HG03565 (cell line): Measurements from ENCODE around the gene CLEC6A.
"Not testable (repeated sequence)": the region's sequence is repeated elsewhere in the genome, so short reads cannot be mapped to it uniquely, and the experiment has no call there.

Experiments
- ATAC-seq: cut with Tn5 transposase; IDR thresholded peaks from one replicate; pipeline ENCODE4 v1.9.1; 2021; ENCODE audit warnings: mild to moderate bottlenecking, moderate library complexity; ENCODE audit not compliant: unreplicated experiment

The CLEC6A gene

DNA sequence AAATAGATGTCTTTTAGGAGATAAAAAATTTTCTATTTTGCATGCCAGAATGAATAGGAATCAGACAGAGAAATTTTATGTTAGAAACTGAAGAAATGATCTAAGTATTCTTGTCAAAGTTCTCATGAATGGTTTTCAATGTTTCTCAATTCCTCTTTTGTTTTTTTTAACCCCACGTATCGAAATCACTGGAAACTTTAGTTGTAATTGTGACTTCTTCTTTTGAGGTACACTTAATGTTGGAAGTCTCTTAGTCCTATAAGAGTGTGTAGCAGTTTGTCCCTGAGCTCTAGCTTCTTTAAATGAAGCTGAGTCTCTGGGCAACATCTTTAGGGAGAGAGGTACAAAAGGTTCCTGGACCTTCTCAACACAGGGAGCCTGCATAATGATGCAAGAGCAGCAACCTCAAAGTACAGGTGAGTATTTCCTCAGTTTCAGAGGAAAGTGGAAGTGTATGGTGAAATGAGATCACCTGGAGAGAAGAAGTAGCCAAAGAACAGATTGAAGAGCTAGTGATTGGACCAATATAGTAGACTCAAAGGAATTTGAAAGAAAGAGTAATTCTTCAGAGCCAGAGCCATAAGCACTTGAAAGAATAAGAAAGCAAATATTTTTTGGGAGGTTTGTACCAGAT is at the start of gene CLEC6A:
Gene CLEC6A (plus strand): TSS at position 236 of the 634 bp plus-strand sequence. CDS start 150 bp downstream, at position 386.
- ATAC-seq = no peak

DNA sequence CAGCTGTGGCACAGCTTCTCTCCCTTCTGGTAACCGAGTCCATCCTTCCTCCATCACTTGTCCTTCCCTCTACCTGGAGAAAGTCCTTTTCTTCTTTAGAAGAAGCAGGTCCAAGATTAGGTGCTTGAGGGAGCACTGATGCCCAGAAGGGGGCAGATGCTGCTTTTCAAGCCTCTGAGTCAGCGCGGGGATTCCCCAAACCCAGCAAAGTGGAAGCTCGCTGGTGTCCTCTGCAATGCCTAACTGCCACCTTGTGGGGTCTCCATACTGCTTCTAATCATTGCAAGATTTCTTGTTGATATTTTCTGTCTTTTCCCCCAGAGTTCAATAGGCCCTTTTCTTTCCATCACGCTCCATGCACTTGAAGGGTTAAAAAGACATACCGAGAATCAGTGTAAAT is 36.2 kb upstream of the CLEC6A start:
- ATAC-seq = not testable (repeated sequence)

DNA sequence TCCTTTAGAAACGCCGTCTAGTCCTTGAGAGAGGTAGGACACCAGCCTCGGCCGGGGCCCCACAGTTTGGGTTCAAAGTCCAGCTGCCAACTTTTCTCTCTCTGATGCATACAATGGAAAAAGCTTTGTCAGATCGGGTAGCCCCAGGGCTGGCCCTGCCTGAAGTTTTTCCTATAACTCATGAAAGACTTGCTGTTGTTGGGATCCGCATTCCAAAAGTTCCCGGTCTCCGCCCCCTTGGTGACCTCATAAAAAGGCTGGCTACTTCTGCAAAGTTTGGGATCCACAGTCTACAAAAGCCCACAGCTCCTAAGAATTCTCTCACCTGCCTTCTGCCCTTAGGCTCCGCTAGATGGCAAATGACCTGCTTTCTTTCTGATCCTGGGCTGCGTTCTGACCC is 35.3 kb upstream of the CLEC6A start:
- ATAC-seq = no peak

DNA sequence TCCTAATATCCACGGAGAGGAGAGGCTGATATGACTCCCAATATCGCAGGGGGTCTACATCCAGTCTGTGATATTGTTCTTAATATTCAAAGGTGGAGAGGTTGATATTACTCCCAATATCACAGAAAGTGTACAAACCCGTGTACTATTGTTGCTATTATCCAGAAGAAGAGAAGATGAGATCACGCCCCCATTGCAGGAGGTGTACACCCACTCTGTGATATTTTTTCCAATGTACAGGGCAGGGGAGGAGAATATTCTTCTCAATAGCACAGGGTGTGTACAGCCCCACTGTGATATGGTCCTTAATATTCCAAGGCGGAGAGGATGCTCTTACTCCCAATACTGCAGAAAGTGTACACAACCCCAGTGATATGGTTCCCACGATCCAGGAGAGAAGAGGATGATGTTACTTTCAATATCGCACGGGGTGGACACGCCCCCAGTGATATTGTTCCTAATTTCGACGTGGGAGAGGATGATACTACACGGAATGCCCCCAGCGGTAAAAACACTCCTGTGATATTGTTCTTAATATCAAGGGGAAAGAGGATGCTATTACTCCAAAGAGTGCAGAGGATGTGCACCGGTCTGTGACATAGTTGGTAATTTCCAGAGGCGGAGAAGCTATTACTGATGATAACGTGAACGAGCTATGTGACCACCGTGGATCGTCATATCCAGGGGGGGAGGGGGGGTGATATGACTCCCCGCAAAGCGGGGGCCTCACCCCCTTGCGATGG is 11.1 kb upstream of the CLEC6A start:
- ATAC-seq = not testable (repeated sequence)

DNA sequence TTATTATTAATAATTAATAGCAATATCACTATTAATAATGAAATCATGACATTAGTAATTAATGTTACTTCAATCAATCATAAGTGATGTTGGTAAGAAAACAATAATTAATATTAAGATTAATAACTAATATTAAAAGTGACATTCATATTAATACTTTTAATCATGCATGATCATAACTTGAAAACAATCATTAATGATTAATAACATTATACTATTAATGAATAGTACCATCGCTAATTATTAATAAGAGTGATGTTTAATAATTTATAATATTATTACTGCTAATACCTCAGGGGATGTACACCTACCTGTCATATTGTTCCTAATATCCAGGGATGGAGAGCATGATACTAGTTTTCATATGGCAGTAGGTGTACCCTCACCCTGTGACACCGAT is 10.0 kb upstream of the CLEC6A start:
- no peak for ATAC-seq

DNA sequence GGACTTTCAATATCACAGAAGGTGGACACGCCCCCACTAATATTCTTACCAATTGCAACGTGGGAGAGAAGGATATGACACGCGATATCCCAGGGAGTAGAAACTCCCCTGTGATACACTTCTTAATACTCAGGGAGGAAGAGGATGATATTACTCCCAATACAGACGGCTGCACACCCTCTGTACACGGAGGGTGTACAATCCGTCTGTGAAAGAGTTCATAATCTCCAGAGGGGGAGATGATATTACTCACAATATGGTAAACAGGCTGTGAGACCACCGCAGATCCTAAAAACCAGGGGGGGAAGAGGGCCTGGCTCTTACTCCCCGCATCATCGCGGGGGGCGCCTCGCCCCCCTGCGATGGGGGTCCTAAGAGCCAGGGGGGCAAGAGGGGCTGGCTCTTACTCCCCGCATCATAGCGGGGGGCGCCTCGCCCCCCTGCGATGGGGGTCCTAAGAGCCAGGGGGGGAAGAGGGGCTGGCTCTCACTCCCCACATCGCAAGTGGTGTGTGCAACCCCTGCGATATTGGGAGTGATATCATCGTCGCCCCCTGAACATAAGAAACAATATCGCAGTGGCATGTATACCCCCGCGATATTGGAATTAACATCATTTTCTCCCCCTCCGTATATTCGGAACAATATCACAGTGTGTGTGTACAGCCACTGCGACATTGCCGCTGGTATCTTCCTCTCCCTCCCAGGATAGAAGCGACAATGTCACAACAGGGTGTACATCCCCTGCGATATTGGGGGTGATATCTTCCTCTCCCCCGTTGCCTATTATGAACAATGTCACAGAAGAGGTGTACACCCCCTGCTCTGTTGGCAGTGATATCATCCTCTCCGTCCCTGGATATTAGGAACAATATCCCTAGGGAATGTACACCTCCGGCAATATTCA is 8.9 kb upstream of the CLEC6A start:
- no peak for ATAC-seq

DNA sequence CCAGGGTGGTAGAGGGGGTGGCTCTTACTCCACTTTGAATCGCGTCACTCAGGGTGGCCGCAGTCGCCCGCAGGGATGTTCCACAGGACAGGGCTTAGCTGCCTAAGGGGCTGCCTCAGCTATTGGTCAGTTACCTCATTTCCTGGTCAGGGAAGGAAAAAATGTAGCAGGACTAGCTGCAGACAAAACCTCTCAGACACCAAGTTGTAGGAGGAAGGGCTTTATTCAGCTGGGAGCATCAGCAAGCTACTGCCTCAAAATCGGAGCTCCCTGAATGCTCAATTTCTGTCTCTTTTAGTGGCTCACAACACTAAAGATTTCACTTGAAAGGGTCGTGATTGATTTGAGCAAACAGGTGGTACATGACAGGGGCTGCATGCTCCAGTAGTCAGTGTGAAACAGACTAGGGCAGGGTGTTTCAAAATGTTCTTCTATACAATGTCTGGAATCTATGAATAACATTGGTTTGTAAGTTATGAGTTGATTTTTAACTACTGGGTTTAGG is 6.4 kb upstream of the CLEC6A start:
- ATAC-seq = no peak

DNA sequence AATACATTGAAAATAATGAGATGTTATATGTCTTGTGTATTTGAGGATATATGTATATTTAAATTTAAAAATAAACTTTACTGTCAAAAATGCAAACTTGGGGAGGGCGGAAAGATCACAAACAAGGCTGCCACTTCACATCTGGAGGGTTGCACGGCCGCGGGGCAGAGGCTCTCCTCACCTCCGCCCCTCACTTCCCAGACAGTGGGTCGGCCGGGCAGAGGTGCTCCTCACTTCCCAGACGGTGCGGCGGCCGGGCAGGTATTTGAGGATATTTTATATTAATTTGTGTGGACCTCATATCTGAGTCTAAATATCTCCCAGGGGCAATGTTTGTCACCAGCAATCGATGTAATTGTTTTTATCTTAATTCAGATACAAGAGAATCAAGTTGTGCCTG is 3.7 kb upstream of the CLEC6A start:
- ATAC-seq = no peak

DNA sequence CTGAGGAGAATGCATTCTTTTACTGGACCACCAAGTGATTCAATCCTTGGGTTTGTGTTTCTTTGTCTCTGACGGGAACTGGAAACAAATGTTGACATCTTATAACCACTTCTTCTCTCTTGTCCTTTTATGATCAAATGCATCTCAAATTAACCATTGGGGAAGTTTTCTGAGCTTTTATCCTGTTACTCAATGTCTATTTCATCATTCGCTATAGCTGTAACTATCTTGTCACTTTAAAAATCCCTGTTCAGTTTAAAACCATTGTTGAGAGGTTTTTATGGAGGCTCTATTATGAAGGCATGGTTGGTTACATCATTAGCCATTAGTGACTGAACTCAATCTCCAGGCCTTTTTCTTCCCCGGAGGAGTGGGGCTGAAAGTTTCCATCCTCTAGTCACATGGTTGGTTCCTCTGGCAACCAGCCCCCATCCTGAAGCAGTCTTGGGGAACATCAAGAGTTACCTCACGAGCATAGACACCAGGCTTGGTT is 2.7 kb upstream of the CLEC6A start:
- ATAC-seq = no peak

DNA sequence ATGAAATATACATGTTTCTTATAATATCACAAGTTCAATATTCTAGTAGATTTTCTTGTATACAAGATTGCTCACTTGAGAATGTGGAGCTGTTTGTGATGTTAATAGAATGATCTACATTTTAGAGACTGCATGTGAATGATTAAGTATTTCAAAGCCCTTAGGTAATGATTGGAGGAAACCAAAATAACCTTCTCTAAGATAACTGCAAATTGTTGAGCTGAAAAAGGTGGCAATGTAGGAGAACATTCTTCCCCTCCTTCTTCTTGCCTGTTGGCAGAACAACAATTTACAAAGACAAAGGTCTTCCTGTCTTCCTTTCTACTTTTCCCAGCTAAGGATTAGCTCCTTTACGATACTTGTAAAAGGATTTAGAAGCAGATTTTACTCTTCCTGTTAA is 2.0 kb upstream of the CLEC6A start:
- ATAC-seq = no peak

DNA sequence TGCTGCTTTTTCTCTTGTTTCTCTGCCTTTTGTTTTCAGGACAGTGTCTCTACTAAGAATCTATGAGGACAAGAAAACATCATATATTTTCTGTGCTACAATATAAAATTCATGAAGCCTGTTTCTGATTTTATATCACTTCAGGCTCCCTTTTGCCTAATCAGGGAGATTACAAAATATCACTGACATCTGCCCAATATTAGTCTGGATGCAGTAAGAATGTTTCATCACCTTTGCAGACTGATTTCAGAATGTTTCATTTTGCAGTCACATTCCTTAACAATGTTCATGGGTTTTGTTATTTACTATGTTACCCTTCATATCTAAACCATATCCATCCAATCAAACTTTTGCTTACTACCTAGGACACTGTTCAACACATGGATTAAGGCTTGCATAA is 491 bp upstream of the CLEC6A start:
- no peak for ATAC-seq

DNA sequence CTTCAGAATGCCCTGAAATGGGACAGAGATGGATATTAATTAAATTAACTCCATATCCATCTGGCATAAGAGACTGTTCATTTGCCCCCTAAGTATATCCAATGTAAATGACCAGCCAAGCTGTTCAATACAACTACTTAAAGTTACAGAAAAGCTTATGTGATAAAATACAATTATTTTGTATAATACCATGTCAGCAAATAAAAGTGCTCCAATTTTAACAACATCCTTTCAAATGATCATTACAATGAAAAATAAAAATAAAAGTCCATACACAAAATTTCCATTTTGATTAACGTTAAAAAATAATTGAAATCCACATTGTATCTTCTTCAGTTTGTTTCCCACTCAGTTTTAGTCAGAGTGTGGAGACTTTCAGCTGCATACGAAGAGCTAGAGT is 5.7 kb downstream of the CLEC6A start:
- no peak for ATAC-seq

DNA sequence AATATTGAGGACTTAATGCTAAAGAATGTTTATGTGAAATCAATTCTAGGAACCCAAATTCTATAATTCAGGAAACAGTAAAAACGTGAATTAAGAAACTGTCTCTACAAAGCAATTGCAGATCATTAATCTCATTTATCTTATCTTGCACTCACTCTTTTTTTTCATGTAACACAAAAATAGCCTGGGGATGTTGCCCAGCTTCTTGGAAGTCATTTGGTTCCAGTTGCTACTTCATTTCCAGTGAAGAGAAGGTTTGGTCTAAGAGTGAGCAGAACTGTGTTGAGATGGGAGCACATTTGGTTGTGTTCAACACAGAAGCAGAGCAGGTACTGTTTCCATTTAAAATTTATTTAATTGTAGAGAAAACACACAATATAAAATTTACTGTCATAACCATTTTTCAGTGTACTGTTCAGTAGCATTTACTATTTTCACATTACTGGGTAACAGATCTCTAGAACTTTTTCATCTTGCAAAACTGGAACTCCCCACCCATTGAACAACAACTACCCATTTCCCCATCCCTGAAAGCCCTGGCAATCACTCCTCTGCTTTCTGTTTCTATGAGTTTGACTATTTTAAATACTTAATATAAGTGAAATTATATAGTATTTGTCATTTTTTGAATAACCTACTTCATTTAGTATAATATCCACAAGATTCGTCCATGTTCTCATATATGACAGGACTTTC is 9.7 kb downstream of the CLEC6A start:
- ATAC-seq = no peak

DNA sequence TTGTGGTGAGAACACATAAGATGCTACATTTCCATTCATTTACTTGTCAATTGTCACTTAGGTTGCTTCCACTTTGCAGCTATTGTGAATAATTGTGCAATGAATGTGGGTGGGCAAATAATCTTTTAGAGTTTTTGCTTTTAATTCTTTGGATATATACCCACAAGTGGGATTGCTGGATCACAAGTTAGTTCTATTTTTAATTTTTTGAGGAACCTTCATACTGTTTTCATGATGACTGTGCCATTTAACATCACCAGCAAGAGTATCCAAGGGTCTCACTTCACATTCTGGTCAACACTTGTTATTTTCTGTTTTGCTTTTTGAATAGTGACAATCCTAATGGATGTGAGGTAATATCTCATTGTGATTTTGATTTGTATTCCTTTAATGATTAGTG is 10.5 kb downstream of the CLEC6A start:
- ATAC-seq = no peak

DNA sequence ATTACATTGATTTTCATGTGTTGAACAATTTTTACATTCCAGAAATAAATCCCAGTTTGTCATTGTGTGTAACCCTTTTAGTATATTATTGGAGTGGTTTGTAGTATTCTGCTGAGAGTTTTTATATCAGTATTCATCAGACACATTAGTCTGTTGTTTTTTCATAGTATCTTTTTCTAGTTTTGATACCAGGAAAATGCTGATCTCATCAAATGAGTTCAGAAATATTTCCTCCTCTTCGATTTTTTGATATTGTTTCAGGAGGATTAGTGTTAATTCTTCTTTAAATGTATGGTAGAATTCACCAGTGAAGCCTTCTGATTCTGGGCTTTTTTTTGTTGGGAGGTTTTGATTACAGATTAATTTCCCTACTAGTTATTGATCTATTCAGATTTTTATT is 15.3 kb downstream of the CLEC6A start:
- ATAC-seq = no peak

DNA sequence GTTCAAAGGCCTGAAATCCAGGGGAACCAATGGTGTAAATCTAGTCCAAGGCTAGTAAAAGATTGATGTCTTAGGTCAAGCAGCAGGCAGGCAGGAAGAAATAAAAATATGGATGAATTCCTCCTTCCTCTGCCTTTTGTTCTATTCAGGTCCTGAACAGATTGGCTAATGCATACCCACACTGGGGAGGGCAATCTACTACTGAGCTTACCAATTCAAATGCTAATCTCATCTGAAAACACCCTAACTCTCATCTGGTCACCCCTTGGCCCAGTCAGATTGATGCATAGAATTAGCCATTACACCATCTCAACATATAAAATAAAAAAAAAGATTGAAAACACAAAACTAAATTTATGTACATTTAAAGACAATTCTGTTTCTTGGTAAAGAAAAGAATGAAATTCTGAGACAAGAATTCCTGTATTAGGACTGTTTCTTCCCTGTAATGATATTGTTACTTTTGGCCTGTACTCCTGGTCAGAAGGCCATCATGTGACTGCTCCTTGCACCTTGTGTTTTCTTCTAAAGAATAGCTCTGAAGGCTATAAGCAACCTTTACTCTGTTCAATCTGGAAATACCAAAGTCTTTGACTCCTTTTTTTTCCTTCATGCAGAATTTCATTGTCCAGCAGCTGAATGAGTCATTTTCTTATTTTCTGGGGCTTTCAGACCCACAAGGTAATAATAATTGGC is 19.9 kb downstream of the CLEC6A start:
- ATAC-seq = no peak

DNA sequence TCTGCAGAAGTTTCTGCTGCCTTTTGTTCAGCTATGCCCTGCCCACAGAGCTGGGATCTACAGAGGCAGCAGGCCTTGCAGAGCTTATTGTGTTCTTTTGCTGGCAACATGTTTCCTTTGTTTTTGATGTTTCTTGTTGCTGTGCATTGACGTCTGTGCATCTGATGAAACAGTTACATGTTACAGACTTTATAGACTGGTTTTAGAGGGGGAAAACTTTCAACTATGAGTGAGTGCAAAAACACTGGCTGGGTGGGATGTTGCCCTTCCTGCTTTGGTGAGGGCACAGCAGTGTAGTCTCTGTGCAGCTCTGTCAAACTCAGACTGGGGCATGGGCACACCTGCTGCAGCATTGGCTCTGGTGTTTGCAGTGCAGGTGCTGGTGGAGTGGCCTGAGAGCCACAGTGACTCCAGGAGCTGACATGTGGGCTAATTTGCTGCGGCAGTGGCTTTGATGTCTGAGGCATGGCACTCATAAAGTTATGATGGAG is 26.9 kb downstream of the CLEC6A start:
- ATAC-seq = no peak

DNA sequence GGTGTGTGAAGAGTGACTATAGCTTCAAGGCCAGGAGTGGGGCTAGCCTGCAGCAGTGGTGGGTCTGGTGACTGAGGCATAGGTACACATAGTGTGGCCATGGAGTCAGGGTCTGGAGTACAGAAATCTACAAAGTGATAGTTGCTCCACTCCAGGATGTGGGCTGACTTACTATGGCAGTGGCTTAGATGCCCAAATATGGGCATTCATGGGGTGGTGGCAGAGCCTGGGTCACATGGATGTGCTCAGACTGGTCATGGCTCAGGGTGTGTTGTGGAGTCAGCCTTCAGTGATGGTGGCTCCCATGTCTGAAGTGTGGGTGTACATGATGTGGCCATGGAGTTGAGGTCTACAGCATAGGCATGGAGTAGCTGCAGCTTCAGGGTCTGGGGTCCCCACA is 27.3 kb downstream of the CLEC6A start:
- no peak for ATAC-seq

DNA sequence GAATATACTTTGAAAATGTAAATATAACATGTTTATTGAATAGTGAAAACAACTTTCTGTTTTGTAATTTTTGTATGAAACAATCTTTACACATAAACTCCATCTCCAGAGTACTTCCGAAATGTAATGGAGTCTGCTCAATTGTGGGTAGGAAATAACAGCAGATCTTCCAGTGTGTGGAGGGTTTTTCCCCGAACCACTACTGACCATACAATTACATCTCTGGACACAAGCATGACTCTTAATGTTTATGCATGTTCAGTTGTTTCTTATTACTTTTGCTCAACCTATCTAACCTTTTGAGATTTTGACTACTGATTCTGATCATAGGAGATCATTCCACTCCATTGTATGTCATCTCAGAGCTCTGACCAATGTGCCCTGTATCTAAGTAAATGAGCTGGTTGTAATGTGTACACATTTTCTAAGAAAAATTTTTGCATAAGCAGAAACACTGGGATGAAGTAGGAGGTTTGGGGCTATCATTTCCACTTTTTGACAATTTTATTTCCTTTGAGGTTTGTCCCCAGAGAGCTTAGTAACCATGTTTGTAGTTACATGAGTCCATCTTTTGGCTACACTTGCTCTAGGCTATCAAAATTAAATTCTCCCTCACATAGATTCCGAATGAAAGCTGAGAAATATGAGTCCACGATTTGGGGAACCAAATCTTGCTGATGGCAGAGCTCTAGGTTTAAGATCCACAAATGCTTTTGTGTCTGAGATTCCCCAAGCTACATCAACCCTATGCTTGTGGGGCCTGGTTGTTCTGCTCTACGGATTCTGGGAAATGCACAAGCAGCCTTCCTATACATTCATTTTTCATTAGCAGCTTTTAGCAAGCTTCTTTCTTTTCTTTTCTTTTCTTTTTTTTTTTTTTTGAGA is 36.1 kb downstream of the CLEC6A start:
- ATAC-seq = no peak
